Measurements from ENCODE around the gene GTSE1.
"Not testable (repeated sequence)": the region's sequence is repeated elsewhere in the genome, so short reads cannot be mapped to it uniquely, and the experiment has no call there.

GTSE1 gene

DNA sequence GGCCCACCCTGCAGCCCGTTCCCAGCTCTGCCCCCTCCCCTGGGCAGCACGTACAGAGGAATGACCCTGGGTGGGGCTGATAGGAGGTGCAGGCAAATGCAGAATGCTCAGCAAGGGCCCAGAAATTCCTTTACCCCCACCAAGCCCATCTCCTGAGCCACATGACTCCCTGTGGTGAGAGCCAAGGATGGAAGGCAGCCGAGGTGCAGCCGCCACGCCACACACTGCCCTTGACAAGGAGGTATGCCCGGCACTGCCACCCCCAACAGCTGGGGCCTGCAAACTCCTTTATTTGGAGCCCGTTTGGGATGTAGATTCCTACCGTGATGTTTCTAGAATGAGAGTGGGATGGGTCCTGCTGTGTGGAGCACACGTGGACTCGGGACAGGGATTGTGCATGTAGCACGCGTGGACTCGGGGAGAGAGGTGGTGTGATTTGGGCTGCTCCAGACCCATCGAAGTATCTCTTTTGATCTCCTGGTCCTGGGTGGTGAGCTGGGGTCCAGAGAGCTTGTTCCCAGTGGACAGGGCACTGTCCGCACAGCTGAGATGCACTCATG is 12.9 kb downstream of the GTSE1 start:
- H3K4me3 ChIP-seq (ENCODE audit: low read depth in 1 of 2, low read length in 2 of 2), result no peak overlapping the region
- H3K4me1 ChIP-seq (ENCODE audit: control insufficient read depth in 1 of 2, insufficient read depth in 2 of 2, low read length in 2 of 2), result no peaks in the 10 kb centered on the region
- no peak overlapping the region for H3K27ac ChIP-seq (ENCODE audit: low read depth, low read length)
- no peaks in the 10 kb centered on the region for H3K9me3 ChIP-seq (ENCODE audit: control insufficient read depth in 1 of 2, low read length in 2 of 2)
- H3K9ac ChIP-seq (ENCODE audit: low read depth in 1 of 2, low read length in 2 of 2), result no peak overlapping the region
- H3K27me3 ChIP-seq (ENCODE audit: control insufficient read depth in 1 of 2, insufficient read depth in 2 of 2, low read length in 2 of 2), result no peaks in the 10 kb centered on the region
- peaks cover 0 to 6% of the 10 kb centered on the region in 2 donors for H3K36me3 ChIP-seq (ENCODE audit: control insufficient read depth in 1 of 2, insufficient read depth in 2 of 2, low read length in 2 of 2)

DNA sequence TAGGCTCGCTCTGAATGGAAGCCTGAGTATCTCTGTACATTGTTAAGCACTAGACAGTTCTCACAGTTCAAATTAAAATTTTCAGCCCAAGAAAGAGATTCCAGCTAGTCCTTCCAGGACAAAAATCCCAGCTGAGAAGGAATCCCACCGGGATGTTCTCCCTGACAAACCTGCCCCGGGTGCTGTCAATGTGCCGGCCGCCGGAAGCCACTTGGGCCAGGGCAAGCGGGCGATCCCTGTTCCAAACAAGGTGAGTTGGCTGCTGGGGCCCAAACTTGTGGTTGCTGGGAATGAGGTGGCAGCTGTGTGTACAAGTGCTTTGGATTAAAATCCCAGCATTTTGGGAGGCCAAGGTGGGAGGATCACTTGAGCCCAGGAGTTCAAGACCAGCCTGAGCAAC is 15.4 kb downstream of the GTSE1 start:
- no peak overlapping the region for H3K4me3 ChIP-seq (ENCODE audit: low read depth in 1 of 2, low read length in 2 of 2)
- no peak overlapping the region for H3K27ac ChIP-seq (ENCODE audit: low read depth, low read length)
- no peaks in the 10 kb centered on the region for H3K4me1 ChIP-seq (ENCODE audit: control insufficient read depth in 1 of 2, insufficient read depth in 2 of 2, low read length in 2 of 2)
- no peaks in the 10 kb centered on the region for H3K27me3 ChIP-seq (ENCODE audit: control insufficient read depth in 1 of 2, insufficient read depth in 2 of 2, low read length in 2 of 2)
- H3K9ac ChIP-seq (ENCODE audit: low read depth in 1 of 2, low read length in 2 of 2), result no peak overlapping the region
- peaks cover 0 to 6% of the 10 kb centered on the region in 2 donors for H3K36me3 ChIP-seq (ENCODE audit: control insufficient read depth in 1 of 2, insufficient read depth in 2 of 2, low read length in 2 of 2)
- H3K9me3 ChIP-seq (ENCODE audit: control insufficient read depth in 1 of 2, low read length in 2 of 2), result no peaks in the 10 kb centered on the region

DNA sequence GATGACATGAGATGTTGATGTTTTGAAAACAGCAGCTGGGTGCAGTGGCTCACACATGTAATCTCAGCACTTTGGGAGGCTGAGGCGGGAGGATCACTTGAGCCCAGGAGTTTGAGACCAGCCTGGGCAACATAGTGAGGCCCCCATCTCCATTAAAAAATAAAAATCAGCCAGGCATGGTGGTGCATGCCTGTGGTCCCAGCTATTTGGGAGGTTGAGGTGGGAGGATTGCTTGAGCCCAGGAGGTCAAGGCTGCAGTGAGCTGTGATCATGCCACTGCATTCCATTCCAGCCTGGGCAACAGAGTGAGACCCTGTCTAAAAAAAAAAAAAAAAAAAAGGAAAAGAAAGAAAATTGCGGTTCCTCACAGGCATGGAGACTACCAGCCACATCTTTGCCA is 16.2 kb downstream of the GTSE1 start:
- not testable (repeated sequence) for H3K27me3 ChIP-seq (ENCODE audit: control insufficient read depth in 1 of 2, insufficient read depth in 2 of 2, low read length in 2 of 2); H3K9me3 ChIP-seq (ENCODE audit: control insufficient read depth in 1 of 2, low read length in 2 of 2); H3K9ac ChIP-seq (ENCODE audit: low read depth in 1 of 2, low read length in 2 of 2); H3K4me1 ChIP-seq (ENCODE audit: control insufficient read depth in 1 of 2, insufficient read depth in 2 of 2, low read length in 2 of 2); H3K36me3 ChIP-seq (ENCODE audit: control insufficient read depth in 1 of 2, insufficient read depth in 2 of 2, low read length in 2 of 2); H3K27ac ChIP-seq (ENCODE audit: low read depth, low read length); H3K4me3 ChIP-seq (ENCODE audit: low read depth in 1 of 2, low read length in 2 of 2)

DNA sequence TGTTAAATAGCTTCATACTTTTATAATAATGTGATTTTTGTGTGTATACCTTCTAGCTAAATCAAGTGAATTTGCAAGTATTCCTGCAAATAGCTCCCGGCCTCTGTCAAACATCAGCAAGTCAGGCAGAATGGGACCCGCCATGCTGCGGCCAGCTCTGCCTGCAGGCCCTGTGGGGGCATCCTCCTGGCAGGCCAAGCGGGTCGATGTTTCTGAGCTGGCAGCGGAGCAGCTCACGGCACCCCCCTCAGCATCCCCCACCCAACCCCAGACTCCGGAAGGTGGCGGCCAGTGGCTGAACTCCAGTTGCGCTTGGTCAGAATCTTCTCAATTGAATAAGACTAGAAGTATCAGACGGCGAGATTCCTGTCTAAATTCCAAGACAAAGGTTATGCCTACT is 19.3 kb downstream of the GTSE1 start:
- Histone ChIP-seq H3K36me3 (ENCODE audit: control insufficient read depth in 1 of 2, insufficient read depth in 2 of 2, low read length in 2 of 2) (peaks cover 0 to 21% of the 10 kb centered on the region in 2 donors), H3K4me1 (ENCODE audit: control insufficient read depth in 1 of 2, insufficient read depth in 2 of 2, low read length in 2 of 2) (no peaks in the 10 kb centered on the region), H3K27me3 (ENCODE audit: control insufficient read depth in 1 of 2, insufficient read depth in 2 of 2, low read length in 2 of 2) (no peaks in the 10 kb centered on the region), H3K9ac (ENCODE audit: low read depth in 1 of 2, low read length in 2 of 2) (no peak overlapping the region), H3K4me3 (ENCODE audit: low read depth in 1 of 2, low read length in 2 of 2) (no peak overlapping the region), H3K9me3 (ENCODE audit: control insufficient read depth in 1 of 2, low read length in 2 of 2) (no peaks in the 10 kb centered on the region), H3K27ac (ENCODE audit: low read depth, low read length) (no peak overlapping the region)

DNA sequence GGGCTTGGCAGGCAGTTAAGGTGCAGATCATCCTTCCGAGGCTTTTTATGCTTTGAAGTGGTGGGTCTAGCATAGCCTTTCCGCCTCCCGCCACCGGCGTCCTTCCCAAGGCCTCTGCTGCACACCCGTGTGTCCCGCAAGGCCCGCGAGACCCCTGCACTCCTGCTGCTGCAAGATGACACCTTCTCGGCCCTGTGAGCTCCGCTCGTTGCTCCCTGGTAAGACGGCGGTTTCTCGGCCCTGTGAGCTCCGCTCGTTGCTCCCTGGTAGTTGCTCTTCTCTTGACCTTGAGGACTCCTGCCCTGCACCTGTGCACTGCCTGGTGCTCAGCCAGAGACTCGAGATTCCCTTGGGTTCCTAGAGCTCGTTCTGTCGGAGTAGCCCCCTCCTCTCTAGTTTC is 21.0 kb downstream of the GTSE1 start:
- H3K9ac ChIP-seq (ENCODE audit: low read depth in 1 of 2, low read length in 2 of 2), result no peak overlapping the region
- H3K4me1 ChIP-seq (ENCODE audit: control insufficient read depth in 1 of 2, insufficient read depth in 2 of 2, low read length in 2 of 2), result no peaks in the 10 kb centered on the region
- H3K4me3 ChIP-seq (ENCODE audit: low read depth in 1 of 2, low read length in 2 of 2), result no peak overlapping the region
- H3K27ac ChIP-seq (ENCODE audit: low read depth, low read length), result no peak overlapping the region
- peaks cover 0 to 23% of the 10 kb centered on the region in 2 donors for H3K36me3 ChIP-seq (ENCODE audit: control insufficient read depth in 1 of 2, insufficient read depth in 2 of 2, low read length in 2 of 2)
- H3K9me3 ChIP-seq (ENCODE audit: control insufficient read depth in 1 of 2, low read length in 2 of 2), result no peaks in the 10 kb centered on the region
- no peaks in the 10 kb centered on the region for H3K27me3 ChIP-seq (ENCODE audit: control insufficient read depth in 1 of 2, insufficient read depth in 2 of 2, low read length in 2 of 2)

DNA sequence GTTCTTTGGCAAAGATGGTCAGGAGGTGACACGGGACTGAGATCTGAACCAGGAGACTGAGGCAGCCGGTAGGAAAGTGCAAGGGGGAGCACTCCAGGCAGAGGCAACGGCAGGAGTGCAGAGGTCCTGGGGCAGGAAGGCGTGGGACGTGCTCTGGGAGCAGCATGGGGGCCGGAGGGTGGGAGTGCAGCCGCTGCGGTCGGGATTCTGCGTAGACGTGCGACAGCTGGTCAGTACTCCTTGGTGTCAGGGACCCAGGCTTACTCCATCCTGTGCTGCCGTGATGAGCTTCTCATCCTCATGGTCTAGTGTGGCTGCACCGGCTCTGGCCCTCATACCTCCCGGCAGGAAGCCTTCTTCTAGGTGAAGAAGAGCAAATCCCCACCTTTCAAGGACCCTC is 21.9 kb downstream of the GTSE1 start:
- Histone ChIP-seq H3K9me3 (ENCODE audit: control insufficient read depth in 1 of 2, low read length in 2 of 2) (no peaks in the 10 kb centered on the region), H3K36me3 (ENCODE audit: control insufficient read depth in 1 of 2, insufficient read depth in 2 of 2, low read length in 2 of 2) (peaks cover 0 to 29% of the 10 kb centered on the region in 2 donors), H3K27ac (ENCODE audit: low read depth, low read length) (no peak overlapping the region), H3K9ac (ENCODE audit: low read depth in 1 of 2, low read length in 2 of 2) (no peak overlapping the region), H3K4me3 (ENCODE audit: low read depth in 1 of 2, low read length in 2 of 2) (no peak overlapping the region), H3K27me3 (ENCODE audit: control insufficient read depth in 1 of 2, insufficient read depth in 2 of 2, low read length in 2 of 2) (no peaks in the 10 kb centered on the region), H3K4me1 (ENCODE audit: control insufficient read depth in 1 of 2, insufficient read depth in 2 of 2, low read length in 2 of 2) (no peaks in the 10 kb centered on the region)

DNA sequence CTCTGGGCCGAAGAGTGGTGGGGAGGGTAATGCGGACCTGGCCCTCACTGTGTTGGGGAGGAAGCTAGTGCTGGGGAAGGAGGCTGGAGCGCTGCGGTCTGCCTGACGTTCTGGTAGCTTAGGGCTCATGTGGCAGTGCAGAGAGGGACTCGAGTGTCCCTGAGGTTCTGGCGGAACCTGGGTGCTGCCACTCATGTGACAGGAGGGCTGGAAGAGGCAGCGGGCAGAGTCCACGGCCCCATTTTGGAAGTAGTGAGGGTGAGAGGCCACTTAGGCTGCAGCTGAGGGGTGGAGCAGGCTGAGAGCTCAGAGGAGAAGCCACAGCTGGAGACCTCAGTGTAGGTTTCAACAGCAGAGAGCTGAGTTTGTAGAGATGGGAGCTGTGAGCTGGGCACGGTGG is 22.6 kb downstream of the GTSE1 start:
- H3K9me3 ChIP-seq (ENCODE audit: control insufficient read depth in 1 of 2, low read length in 2 of 2), result no peaks in the 10 kb centered on the region
- H3K36me3 ChIP-seq (ENCODE audit: control insufficient read depth in 1 of 2, insufficient read depth in 2 of 2, low read length in 2 of 2), result peaks cover 0 to 29% of the 10 kb centered on the region in 2 donors
- H3K4me3 ChIP-seq (ENCODE audit: low read depth in 1 of 2, low read length in 2 of 2), result no peak overlapping the region
- H3K27me3 ChIP-seq (ENCODE audit: control insufficient read depth in 1 of 2, insufficient read depth in 2 of 2, low read length in 2 of 2), result no peaks in the 10 kb centered on the region
- no peak overlapping the region for H3K9ac ChIP-seq (ENCODE audit: low read depth in 1 of 2, low read length in 2 of 2)
- no peaks in the 10 kb centered on the region for H3K4me1 ChIP-seq (ENCODE audit: control insufficient read depth in 1 of 2, insufficient read depth in 2 of 2, low read length in 2 of 2)
- H3K27ac ChIP-seq (ENCODE audit: low read depth, low read length), result no peak overlapping the region

DNA sequence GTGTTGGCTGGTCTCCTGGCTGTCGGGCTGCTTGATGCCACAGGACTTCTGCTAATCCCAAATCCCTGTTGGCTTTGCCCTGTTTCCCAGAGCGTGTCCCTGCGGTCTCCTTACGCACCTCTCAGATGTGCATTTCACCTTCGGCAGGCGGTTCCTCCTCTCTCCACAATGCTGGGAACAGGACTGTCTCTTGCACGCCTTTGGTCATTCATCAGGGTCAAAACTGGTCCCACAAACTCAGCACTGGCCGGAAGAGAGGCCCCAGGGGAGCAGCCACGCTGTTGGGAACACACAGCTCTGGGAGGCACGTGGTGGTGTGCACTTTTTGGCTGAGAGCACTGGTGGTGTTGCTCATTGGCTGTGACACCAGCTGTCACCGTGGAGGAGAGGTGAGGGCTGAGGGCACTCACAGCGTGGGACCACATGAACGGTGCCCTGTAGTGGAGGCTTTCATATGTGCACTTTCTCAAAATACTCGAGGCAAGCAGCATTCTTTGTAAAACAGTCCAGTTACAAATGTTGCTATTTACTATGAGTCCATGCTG is 23.6 kb downstream of the GTSE1 start:
- Histone ChIP-seq H3K36me3 (ENCODE audit: control insufficient read depth in 1 of 2, insufficient read depth in 2 of 2, low read length in 2 of 2) (peaks cover 0 to 29% of the 10 kb centered on the region in 2 donors), H3K4me3 (ENCODE audit: low read depth in 1 of 2, low read length in 2 of 2) (no peak overlapping the region), H3K4me1 (ENCODE audit: control insufficient read depth in 1 of 2, insufficient read depth in 2 of 2, low read length in 2 of 2) (no peaks in the 10 kb centered on the region), H3K27me3 (ENCODE audit: control insufficient read depth in 1 of 2, insufficient read depth in 2 of 2, low read length in 2 of 2) (no peaks in the 10 kb centered on the region), H3K27ac (ENCODE audit: low read depth, low read length) (no peak overlapping the region), H3K9ac (ENCODE audit: low read depth in 1 of 2, low read length in 2 of 2) (no peak overlapping the region), H3K9me3 (ENCODE audit: control insufficient read depth in 1 of 2, low read length in 2 of 2) (no peaks in the 10 kb centered on the region)

DNA sequence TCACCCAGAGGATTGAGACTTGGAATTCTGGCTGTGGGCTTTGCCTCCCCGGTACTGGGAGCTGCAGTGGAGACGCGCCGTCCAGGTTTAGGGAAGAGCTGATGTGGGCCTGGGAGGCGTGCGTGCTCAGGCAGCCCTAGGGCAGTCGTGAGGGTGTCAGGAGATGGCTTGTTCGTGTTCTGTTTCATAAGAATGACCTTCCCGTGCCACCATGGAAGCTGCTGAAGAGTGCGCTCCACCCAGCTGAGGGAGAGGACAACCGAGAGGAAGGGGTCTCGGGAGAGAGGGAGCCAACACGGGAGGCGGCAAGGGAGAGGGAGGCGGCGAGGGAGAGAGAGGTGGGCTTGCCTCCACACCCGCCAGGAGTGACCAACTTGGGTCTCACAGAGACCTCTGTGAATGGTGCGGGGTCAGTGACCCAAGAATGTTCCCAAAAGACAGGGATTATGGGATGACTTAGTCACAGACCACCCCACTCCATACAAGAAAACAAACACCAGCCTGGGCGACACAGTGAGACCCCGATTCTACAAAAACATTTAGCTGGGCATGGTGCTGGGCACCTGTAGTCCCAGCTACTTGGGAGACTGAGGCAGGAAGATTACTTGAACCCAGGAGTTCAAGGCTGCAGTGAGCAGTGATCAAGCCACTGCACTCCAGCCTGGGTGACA is 24.2 kb downstream of the GTSE1 start:
- Histone ChIP-seq H3K27ac (ENCODE audit: low read depth, low read length) (no peak overlapping the region), H3K4me1 (ENCODE audit: control insufficient read depth in 1 of 2, insufficient read depth in 2 of 2, low read length in 2 of 2) (no peaks in the 10 kb centered on the region), H3K9ac (ENCODE audit: low read depth in 1 of 2, low read length in 2 of 2) (no peak overlapping the region), H3K4me3 (ENCODE audit: low read depth in 1 of 2, low read length in 2 of 2) (no peak overlapping the region), H3K27me3 (ENCODE audit: control insufficient read depth in 1 of 2, insufficient read depth in 2 of 2, low read length in 2 of 2) (no peaks in the 10 kb centered on the region), H3K36me3 (ENCODE audit: control insufficient read depth in 1 of 2, insufficient read depth in 2 of 2, low read length in 2 of 2) (peaks cover 0 to 35% of the 10 kb centered on the region in 2 donors), H3K9me3 (ENCODE audit: control insufficient read depth in 1 of 2, low read length in 2 of 2) (no peaks in the 10 kb centered on the region)

DNA sequence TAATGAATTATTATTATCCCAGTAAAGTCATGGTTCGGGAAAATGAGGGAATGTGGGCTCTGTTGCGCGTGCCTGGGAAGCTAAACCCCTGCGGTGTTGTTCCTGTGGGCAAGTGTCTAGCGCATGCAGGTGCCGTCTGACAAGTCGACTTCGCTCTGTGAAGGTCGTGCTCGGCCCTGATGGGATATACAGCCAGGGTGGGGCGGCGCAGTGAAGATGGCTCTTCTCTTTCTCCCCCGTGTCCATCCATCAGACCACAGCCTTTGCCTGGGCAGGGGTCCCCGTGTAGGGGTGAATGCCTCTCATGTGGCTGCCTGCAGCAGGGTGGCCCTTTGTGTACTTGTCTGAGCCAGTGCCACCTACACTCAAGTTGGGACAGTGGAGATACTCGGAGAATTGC is 26.0 kb downstream of the GTSE1 start:
- H3K4me1 ChIP-seq (ENCODE audit: control insufficient read depth in 1 of 2, insufficient read depth in 2 of 2, low read length in 2 of 2), result no peaks in the 10 kb centered on the region
- no peaks in the 10 kb centered on the region for H3K9me3 ChIP-seq (ENCODE audit: control insufficient read depth in 1 of 2, low read length in 2 of 2)
- H3K36me3 ChIP-seq (ENCODE audit: control insufficient read depth in 1 of 2, insufficient read depth in 2 of 2, low read length in 2 of 2), result peaks cover 0 to 41% of the 10 kb centered on the region in 2 donors
- no peak overlapping the region for H3K4me3 ChIP-seq (ENCODE audit: low read depth in 1 of 2, low read length in 2 of 2)
- H3K9ac ChIP-seq (ENCODE audit: low read depth in 1 of 2, low read length in 2 of 2), result no peak overlapping the region
- no peak overlapping the region for H3K27ac ChIP-seq (ENCODE audit: low read depth, low read length)
- no peaks in the 10 kb centered on the region for H3K27me3 ChIP-seq (ENCODE audit: control insufficient read depth in 1 of 2, insufficient read depth in 2 of 2, low read length in 2 of 2)

Measured in duodenal mucosa (tissue), 2 donors.